Measurements from ENCODE around the gene ANGPTL1. TPM values are rescaled to one million over a fixed set of nuclear protein-coding genes. Genes with fewer than 3 reads are reported as not detected.

ANGPTL1 gene, protein sequence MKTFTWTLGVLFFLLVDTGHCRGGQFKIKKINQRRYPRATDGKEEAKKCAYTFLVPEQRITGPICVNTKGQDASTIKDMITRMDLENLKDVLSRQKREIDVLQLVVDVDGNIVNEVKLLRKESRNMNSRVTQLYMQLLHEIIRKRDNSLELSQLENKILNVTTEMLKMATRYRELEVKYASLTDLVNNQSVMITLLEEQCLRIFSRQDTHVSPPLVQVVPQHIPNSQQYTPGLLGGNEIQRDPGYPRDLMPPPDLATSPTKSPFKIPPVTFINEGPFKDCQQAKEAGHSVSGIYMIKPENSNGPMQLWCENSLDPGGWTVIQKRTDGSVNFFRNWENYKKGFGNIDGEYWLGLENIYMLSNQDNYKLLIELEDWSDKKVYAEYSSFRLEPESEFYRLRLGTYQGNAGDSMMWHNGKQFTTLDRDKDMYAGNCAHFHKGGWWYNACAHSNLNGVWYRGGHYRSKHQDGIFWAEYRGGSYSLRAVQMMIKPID
- total RNA-seq (ENCODE audit: low replicate concordance), result not detected in 2 replicates

DNA sequence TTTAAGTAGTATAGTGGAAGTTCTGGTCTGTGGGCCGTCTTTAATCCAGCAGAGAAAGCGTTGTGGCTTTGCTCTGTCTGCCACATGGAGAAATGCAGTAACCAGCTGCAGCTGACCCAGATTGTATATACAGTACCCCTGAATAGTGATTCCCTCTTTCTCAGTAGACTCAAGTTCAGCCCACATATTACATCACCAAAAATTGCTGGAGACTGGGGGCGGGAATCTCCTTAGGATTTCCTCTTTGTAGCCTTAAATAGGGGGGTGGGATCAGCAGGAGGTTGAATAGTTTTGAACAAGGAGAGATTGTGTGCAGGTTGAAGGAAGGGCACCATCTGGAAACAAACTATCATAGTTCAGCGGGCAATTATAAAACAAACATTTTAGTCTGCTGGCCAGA is at the start of gene ANGPTL1:
ANGPTL1 (minus strand) TSS at position 134 of the 400 bp plus-strand sequence. CDS start 5,301 bp downstream, outside the sequence.
- no peaks in the 10 kb centered on the region for H3K79me2 ChIP-seq (ENCODE audit: low read depth)
- H3K9ac ChIP-seq, result no peak within 1 kb of the TSS
- H4K20me1 ChIP-seq (ENCODE audit: low read depth), result peaks cover 20% of the 10 kb centered on the region
- DNase-seq (ENCODE audit: low spot score), result peak; percentile 40
- peaks cover 37% of the 10 kb centered on the region for H3K4me1 ChIP-seq
- Mint-ChIP-seq H3K27ac (no peak within 1 kb of the TSS), H3K36me3 (peaks cover 2% of the 10 kb centered on the region), H3K4me3 (peak within 1 kb of the TSS; percentile 36), H3K9me3 (no peaks in the 10 kb centered on the region), H3K4me1 (peaks cover 28% of the 10 kb centered on the region), H3K27me3 (ENCODE audit: insufficient read depth, low read depth) (no peaks in the 10 kb centered on the region)
- peak within 1 kb of the TSS; percentile 39 for H3K4me2 ChIP-seq
- no peaks in the 10 kb centered on the region for H3F3A ChIP-seq (ENCODE audit: low read depth)
- H3K36me3 ChIP-seq, result no peaks in the 10 kb centered on the region
- H3K27me3 ChIP-seq, result no peaks in the 10 kb centered on the region
- H3K9me3 ChIP-seq (ENCODE audit: low read depth), result no peaks in the 10 kb centered on the region
- no peak within 1 kb of the TSS for H3K4me3 ChIP-seq
- H2AFZ ChIP-seq (replicated peaks), result no peak within 1 kb of the TSS
- TF ChIP-seq, protein P1, sequence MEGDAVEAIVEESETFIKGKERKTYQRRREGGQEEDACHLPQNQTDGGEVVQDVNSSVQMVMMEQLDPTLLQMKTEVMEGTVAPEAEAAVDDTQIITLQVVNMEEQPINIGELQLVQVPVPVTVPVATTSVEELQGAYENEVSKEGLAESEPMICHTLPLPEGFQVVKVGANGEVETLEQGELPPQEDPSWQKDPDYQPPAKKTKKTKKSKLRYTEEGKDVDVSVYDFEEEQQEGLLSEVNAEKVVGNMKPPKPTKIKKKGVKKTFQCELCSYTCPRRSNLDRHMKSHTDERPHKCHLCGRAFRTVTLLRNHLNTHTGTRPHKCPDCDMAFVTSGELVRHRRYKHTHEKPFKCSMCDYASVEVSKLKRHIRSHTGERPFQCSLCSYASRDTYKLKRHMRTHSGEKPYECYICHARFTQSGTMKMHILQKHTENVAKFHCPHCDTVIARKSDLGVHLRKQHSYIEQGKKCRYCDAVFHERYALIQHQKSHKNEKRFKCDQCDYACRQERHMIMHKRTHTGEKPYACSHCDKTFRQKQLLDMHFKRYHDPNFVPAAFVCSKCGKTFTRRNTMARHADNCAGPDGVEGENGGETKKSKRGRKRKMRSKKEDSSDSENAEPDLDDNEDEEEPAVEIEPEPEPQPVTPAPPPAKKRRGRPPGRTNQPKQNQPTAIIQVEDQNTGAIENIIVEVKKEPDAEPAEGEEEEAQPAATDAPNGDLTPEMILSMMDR (IDR thresholded peaks at IDR 0.05), result no peak
- no peak for TF ChIP-seq EZH2 (IDR thresholded peaks at IDR 0.05)
- no peak for TF ChIP-seq EZH2phosphoT487 (IDR thresholded peaks at IDR 0.05)
- peak within 1 kb of the TSS; percentile 34 for H3K27ac ChIP-seq

DNA sequence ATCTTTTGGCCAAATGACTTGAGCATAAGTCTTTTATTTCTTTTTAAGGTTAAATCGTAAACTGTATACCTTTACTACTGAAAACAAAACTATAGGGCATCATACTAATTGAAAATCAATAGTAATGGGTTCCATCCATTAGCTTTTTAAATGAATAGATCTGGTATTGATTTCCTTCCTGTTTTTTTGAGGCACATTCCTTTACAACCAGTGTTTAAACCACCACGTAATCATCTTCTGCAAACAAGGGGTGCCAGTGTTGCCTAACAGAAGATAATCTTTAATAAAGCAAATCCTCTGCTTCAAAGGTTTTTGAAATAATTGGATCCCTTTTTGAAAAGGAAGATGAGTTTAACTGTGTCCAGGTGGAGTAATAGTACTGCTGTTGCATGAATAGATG is 48.7 kb upstream of the ANGPTL1 start:
- no peaks in the 10 kb centered on the region for H3K79me2 ChIP-seq (ENCODE audit: low read depth)
- no peaks in the 10 kb centered on the region for H3K27me3 ChIP-seq
- H4K20me1 ChIP-seq (ENCODE audit: low read depth), result no peaks in the 10 kb centered on the region
- H3K9me3 Mint-ChIP-seq, result peaks cover 6% of the 10 kb centered on the region
- H3K36me3 ChIP-seq, result no peaks in the 10 kb centered on the region
- no peak overlapping the region for H3K4me3 Mint-ChIP-seq
- H3K27ac Mint-ChIP-seq, result no peak overlapping the region
- no peak overlapping the region for H3K4me3 ChIP-seq
- no peak for TF ChIP-seq EZH2phosphoT487 (IDR thresholded peaks at IDR 0.05)
- TF ChIP-seq, protein P1 (IDR thresholded peaks at IDR 0.05), result no peak
- no peak for TF ChIP-seq EZH2 (IDR thresholded peaks at IDR 0.05)
- peak overlapping the region; percentile 22 for H3K27ac ChIP-seq
- no peaks in the 10 kb centered on the region for H3K9me3 ChIP-seq (ENCODE audit: low read depth)
- no peak for DNase-seq (ENCODE audit: low spot score)
- no peak overlapping the region for H3K4me2 ChIP-seq
- H3K27me3 Mint-ChIP-seq (ENCODE audit: insufficient read depth, low read depth), result no peaks in the 10 kb centered on the region
- H3K4me1 Mint-ChIP-seq, result no peaks in the 10 kb centered on the region
- no peak overlapping the region for H3K9ac ChIP-seq
- H2AFZ ChIP-seq (replicated peaks), result no peak overlapping the region
- H3F3A ChIP-seq (ENCODE audit: low read depth), result no peaks in the 10 kb centered on the region
- H3K4me1 ChIP-seq, result peaks cover 22% of the 10 kb centered on the region
- peaks cover 27% of the 10 kb centered on the region for H3K36me3 Mint-ChIP-seq

- H3K9ac ChIP-seq, result no peak overlapping the region
- no peaks in the 10 kb centered on the region for H3K36me3 ChIP-seq
- H3K79me2 ChIP-seq (ENCODE audit: low read depth), result no peaks in the 10 kb centered on the region
- H4K20me1 ChIP-seq (ENCODE audit: low read depth), result no peaks in the 10 kb centered on the region
- H3F3A ChIP-seq (ENCODE audit: low read depth), result no peaks in the 10 kb centered on the region
- H3K4me2 ChIP-seq, result no peak overlapping the region
- DNase-seq (ENCODE audit: low spot score), result no peak
- H3K4me3 ChIP-seq, result no peak overlapping the region
- H3K36me3 Mint-ChIP-seq, result peaks cover 27% of the 10 kb centered on the region
- no peaks in the 10 kb centered on the region for H3K9me3 Mint-ChIP-seq
- H2AFZ ChIP-seq (replicated peaks), result no peak overlapping the region
- H3K9me3 ChIP-seq (ENCODE audit: low read depth), result no peaks in the 10 kb centered on the region
- H3K4me1 ChIP-seq, result peaks cover 22% of the 10 kb centered on the region
- TF ChIP-seq, protein P1 (IDR thresholded peaks at IDR 0.05), result no peak
- no peak for TF ChIP-seq EZH2phosphoT487 (IDR thresholded peaks at IDR 0.05)
- no peak for TF ChIP-seq EZH2 (IDR thresholded peaks at IDR 0.05)
- H3K27ac ChIP-seq, result no peak overlapping the region
- H3K4me1 Mint-ChIP-seq, result no peaks in the 10 kb centered on the region
- H3K27me3 Mint-ChIP-seq (ENCODE audit: insufficient read depth, low read depth), result no peaks in the 10 kb centered on the region
- no peak overlapping the region for H3K4me3 Mint-ChIP-seq
- H3K27me3 ChIP-seq, result no peaks in the 10 kb centered on the region
- no peak overlapping the region for H3K27ac Mint-ChIP-seq
Measured at GRCh38 chr1:178918955-178919354, 48.1 kb upstream of the ANGPTL1 start.

Data from neural progenitor cell (in vitro differentiated cells).